ENCODE results near the gene INF2. TPM values are rescaled to one million over a fixed set of nuclear protein-coding genes. Genes with fewer than 3 reads are reported as not detected.

Gene INF2
- polyA plus RNA-seq, 1 experiment = 14.9 TPM

- TF ChIP-seq, protein P1, sequence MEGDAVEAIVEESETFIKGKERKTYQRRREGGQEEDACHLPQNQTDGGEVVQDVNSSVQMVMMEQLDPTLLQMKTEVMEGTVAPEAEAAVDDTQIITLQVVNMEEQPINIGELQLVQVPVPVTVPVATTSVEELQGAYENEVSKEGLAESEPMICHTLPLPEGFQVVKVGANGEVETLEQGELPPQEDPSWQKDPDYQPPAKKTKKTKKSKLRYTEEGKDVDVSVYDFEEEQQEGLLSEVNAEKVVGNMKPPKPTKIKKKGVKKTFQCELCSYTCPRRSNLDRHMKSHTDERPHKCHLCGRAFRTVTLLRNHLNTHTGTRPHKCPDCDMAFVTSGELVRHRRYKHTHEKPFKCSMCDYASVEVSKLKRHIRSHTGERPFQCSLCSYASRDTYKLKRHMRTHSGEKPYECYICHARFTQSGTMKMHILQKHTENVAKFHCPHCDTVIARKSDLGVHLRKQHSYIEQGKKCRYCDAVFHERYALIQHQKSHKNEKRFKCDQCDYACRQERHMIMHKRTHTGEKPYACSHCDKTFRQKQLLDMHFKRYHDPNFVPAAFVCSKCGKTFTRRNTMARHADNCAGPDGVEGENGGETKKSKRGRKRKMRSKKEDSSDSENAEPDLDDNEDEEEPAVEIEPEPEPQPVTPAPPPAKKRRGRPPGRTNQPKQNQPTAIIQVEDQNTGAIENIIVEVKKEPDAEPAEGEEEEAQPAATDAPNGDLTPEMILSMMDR (IDR thresholded peaks at IDR 0.05; ENCODE audit: low read depth, low read length) = no peak
- H3K4me3 ChIP-seq (ENCODE audit: low read depth, low read length) = no peak overlapping the region
- H3K27me3 ChIP-seq (ENCODE audit: control insufficient read depth, insufficient read depth, low read length) = peaks cover 2% of the 10 kb centered on the region
- no peak overlapping the region for H3K27ac ChIP-seq (ENCODE audit: low read depth, low read length)
- no peaks in the 10 kb centered on the region; the same call in 1 of the 2 replicates for H3K9me3 ChIP-seq (ENCODE audit: control insufficient read depth, insufficient read depth, low read length)
- POLR2A ChIA-PET = interaction anchor here (1.0 kb wide), 1 partner anchor 13 kb away, joined by 3 read pairs; no protein-coding TSS in a partner anchor
- CTCF ChIA-PET = no interaction called here
- DNase-seq (ENCODE audit: low read depth, low spot score) = no peak
Measured at GRCh38 chr14:104741803-104742251, 52.4 kb downstream of the INF2 start.

- Histone ChIP-seq H3K27ac (ENCODE audit: low read depth, low read length) (peak overlapping the region; percentile 65), H3K9me3 (ENCODE audit: control insufficient read depth, insufficient read depth, low read length) (no peaks in the 10 kb centered on the region; the same call in 1 of the 2 replicates), H3K4me3 (ENCODE audit: low read depth, low read length) (no peak overlapping the region), H3K27me3 (ENCODE audit: control insufficient read depth, insufficient read depth, low read length) (peaks cover 2% of the 10 kb centered on the region)
- no peak for DNase-seq (ENCODE audit: low read depth, low spot score)
- TF ChIP-seq, protein P1 (IDR thresholded peaks at IDR 0.05; ENCODE audit: low read depth, low read length) = no peak
- CTCF ChIA-PET = interaction anchor here (0.9 kb wide), 1 partner anchor 21 kb away, joined by 3 read pairs; no protein-coding TSS in a partner anchor
- POLR2A ChIA-PET = interaction anchor here (0.7 to 1.0 kb wide), 2 partner anchors 10 to 14 kb away, joined by 3 read pairs; partner anchors contain the start of gene SIVA1
Measured at GRCh38 chr14:104742586-104743455, 53.4 kb downstream of the INF2 start.

DNA sequence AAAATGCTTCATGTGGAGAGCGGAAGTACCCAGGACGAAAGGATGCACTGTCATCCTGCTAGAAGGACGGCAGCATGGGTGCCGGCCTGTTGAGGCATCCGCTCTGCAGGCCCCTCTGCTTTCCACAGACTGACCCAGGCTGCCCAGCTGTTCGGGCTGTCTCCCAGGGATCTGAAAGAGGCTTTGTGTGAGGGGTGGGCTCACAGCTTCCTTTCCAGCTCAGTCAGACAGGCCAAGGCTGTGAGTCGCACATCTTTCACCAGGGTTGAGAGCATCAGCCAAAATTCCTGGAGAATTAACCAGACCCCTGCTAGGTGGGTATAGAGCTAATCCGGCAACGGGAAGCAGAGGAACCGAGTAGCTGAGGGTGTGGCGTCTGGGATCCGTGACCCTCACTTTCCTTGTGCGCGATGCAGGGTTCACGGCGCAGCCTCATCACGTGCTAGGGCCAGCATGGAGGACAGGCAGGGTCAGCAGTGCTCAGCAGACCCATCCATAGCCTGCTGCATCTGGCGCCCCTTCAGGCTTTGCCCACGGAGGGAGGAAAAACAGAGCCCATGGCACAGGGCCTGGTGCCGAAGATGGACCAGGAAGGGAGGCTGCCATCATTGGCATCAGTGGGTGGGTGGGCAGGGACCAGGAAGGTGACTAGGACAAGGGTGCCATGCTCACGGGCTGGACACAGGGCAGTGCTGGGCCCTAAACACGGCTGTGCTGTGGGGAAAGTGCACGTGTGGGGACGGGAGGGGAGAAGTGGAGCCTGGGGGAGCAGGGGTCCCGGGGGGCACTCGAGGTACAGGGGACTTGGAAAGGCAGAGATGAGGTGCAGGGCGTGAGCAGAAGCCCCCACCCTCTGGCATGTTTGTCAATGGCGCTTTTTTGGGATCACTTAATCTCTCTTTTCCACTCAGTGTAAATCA lies 54.3 kb downstream of the INF2 start:
- ChIA-PET POLR2A (interaction anchor here (0.7 kb wide), 1 partner anchor 9 kb away, joined by 3 read pairs; the partner anchor contains the start of gene SIVA1), CTCF (no interaction called here)
- TF ChIP-seq, protein P1 (IDR thresholded peaks at IDR 0.05; ENCODE audit: low read depth, low read length) = no peak
- H3K4me3 ChIP-seq (ENCODE audit: low read depth, low read length) = no peak overlapping the region
- peaks cover 2% of the 10 kb centered on the region for H3K27me3 ChIP-seq (ENCODE audit: control insufficient read depth, insufficient read depth, low read length)
- DNase-seq (ENCODE audit: low read depth, low spot score) = no peak
- no peaks in the 10 kb centered on the region; the same call in 1 of the 2 replicates for H3K9me3 ChIP-seq (ENCODE audit: control insufficient read depth, insufficient read depth, low read length)
- H3K27ac ChIP-seq (ENCODE audit: low read depth, low read length) = peak overlapping the region; percentile 65

DNA sequence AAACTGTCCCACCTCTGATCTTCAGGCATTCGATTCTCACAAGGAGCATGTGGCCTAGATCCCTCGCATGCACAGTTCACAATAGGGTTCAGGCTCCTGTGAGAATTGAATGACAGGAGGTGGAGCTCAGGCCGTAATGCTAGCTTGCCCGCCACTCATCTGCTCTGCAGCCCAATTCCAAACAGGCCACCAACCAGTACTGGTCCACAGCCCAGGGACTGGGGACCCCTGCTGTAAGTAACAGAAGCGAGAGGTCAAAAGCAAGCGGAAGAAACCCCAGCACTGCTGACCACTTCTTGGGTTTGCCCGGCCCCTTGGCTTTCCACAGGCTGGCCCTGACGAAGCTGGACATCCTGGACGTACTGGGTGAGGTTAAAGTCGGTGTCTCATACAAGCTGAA lies 55.1 kb downstream of the INF2 start:
- TF ChIP-seq, protein P1 (IDR thresholded peaks at IDR 0.05; ENCODE audit: low read depth, low read length) = no peak
- Histone ChIP-seq H3K27me3 (ENCODE audit: control insufficient read depth, insufficient read depth, low read length) (peaks cover 2% of the 10 kb centered on the region), H3K9me3 (ENCODE audit: control insufficient read depth, insufficient read depth, low read length) (no peaks in the 10 kb centered on the region; the same call in 1 of the 2 replicates), H3K27ac (ENCODE audit: low read depth, low read length) (no peak overlapping the region), H3K4me3 (ENCODE audit: low read depth, low read length) (no peak overlapping the region)
- ChIA-PET POLR2A (no interaction called here), CTCF (interaction anchor here (0.6 to 0.9 kb wide), 3 partner anchors 24 to 82 kb away, joined by 3 to 4 read pairs (median 3); no protein-coding TSS in a partner anchor)
- DNase-seq (ENCODE audit: low read depth, low spot score) = no peak
